ENCODE results near the gene PAPSS2. TPM values are rescaled to one million over a fixed set of nuclear protein-coding genes. Genes with fewer than 3 reads are reported as not detected.
A peak's percentile ranks its signal among the peaks of the same experiment; 100 is the strongest.

The PAPSS2 gene
- total and polyA plus RNA-seq, 4 donors: 19.8 to 57.2 (median 31.5) TPM

DNA sequence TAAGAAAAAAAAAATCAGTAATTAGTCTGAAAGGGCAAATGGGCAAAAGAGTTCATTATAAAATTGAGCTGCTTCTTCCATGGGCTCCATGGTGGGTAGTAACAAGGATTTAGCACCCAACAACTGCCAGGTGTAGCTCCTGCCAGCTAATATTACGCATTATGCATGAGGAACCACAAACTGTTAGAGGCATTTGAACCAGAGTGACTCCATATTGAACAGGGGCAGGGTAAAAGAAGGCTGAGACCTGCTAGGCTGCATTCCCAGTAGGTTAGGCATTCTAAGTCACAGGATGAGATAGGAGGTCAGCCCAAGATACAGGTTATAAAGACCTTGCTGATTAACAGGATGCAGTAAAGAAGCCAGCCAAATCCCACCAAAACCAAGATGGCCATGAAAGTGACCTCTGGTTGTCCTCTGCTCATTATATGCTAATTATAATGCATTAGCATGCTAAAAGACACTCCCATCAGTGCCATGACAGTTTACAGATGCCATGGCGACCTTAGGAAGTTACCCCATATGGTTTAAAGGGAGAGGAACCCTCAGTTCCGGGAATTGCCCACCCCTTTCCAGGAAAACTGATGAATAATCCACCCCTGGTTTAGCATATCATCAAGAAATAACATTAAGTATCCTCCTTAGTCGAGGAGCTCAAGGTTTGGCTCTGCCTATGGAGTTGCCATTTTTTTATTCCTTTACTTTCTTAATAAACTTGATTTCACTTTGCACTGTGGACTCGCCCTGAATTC lies 8.7 kb upstream of the PAPSS2 start:
- H3K27me3 ChIP-seq (ENCODE audit: control insufficient read depth in 1 of 2, insufficient read depth in 2 of 2, low read length in 1 of 2): no peaks in the 10 kb centered on the region
- no peak overlapping the region for H3K4me3 ChIP-seq (ENCODE audit: low read length in 2 of 2)
- WGBS, 2 donors: 86 to 95% methylated on average over 5 of the region's 5 CpGs
- ATAC-seq (ENCODE audit: low FRiP score): no peak
- DNase-seq: no peak
- intact Hi-C loops (cut with DNase I): loop anchor here in 1 of 2 donors (10.0 kb wide), 1 partner anchor 116 kb away; no protein-coding TSS in a partner anchor
- no peaks in the 10 kb centered on the region for H3K4me1 ChIP-seq (ENCODE audit: control insufficient read depth in 1 of 2, insufficient read depth in 2 of 2, low read length in 2 of 2)
- H3K9me3 ChIP-seq (ENCODE audit: control insufficient read depth, low read length): no peaks in the 10 kb centered on the region
- H3K27ac ChIP-seq (ENCODE audit: low read depth in 1 of 2, low read length in 2 of 2): no peak overlapping the region
- no peaks in the 10 kb centered on the region for H3K36me3 ChIP-seq (ENCODE audit: control insufficient read depth in 1 of 2, insufficient read depth in 2 of 2, low read length in 1 of 2)

- no peaks in the 10 kb centered on the region for H3K4me1 ChIP-seq (ENCODE audit: control insufficient read depth in 1 of 2, insufficient read depth in 2 of 2, low read length in 2 of 2)
- no peaks in the 10 kb centered on the region for H3K27me3 ChIP-seq (ENCODE audit: control insufficient read depth in 1 of 2, insufficient read depth in 2 of 2, low read length in 1 of 2)
- H3K4me3 ChIP-seq (ENCODE audit: low read length in 2 of 2): no peak overlapping the region
- intact Hi-C loops (cut with DNase I): loop anchor here in 1 of 2 donors (10.0 kb wide), 1 partner anchor 117 kb away; no protein-coding TSS in a partner anchor
- H3K27ac ChIP-seq (ENCODE audit: low read depth in 1 of 2, low read length in 2 of 2): no peak overlapping the region
- no peaks in the 10 kb centered on the region for H3K36me3 ChIP-seq (ENCODE audit: control insufficient read depth in 1 of 2, insufficient read depth in 2 of 2, low read length in 1 of 2)
- WGBS, 2 donors: 72% methylated on average over 6 of the region's 6 CpGs
- no peak for DNase-seq
- no peak for ATAC-seq (ENCODE audit: low FRiP score)
- no peaks in the 10 kb centered on the region for H3K9me3 ChIP-seq (ENCODE audit: control insufficient read depth, low read length)
These were observed 7.9 kb upstream of the PAPSS2 start for GRCh38 chr10:87651801-87652200.

GRCh38 chr10:87652261-87652660 lies 7.4 kb upstream of the PAPSS2 start:
- Histone ChIP-seq H3K4me1 (ENCODE audit: control insufficient read depth in 1 of 2, insufficient read depth in 2 of 2, low read length in 2 of 2) (no peaks in the 10 kb centered on the region), H3K4me3 (ENCODE audit: low read length in 2 of 2) (no peak overlapping the region), H3K27me3 (ENCODE audit: control insufficient read depth in 1 of 2, insufficient read depth in 2 of 2, low read length in 1 of 2) (no peaks in the 10 kb centered on the region), H3K36me3 (ENCODE audit: control insufficient read depth in 1 of 2, insufficient read depth in 2 of 2, low read length in 1 of 2) (no peaks in the 10 kb centered on the region), H3K9me3 (ENCODE audit: control insufficient read depth, low read length) (no peaks in the 10 kb centered on the region), H3K27ac (ENCODE audit: low read depth in 1 of 2, low read length in 2 of 2) (no peak overlapping the region)
- 97 to 98% methylated on average over 1 of the region's 1 CpG for WGBS, 2 donors
- DNase-seq (no peak), ATAC-seq (ENCODE audit: low FRiP score) (no peak)
- intact Hi-C loops (cut with DNase I): loop anchor here in 1 of 2 donors (10.0 kb wide), 1 partner anchor 117 kb away; no protein-coding TSS in a partner anchor

- intact Hi-C loops (cut with DNase I): loop anchor here in 1 of 2 donors (10.0 kb wide), 1 partner anchor 119 kb away; no protein-coding TSS in a partner anchor
- H3K36me3 ChIP-seq (ENCODE audit: control insufficient read depth in 1 of 2, insufficient read depth in 2 of 2, low read length in 1 of 2): no peaks in the 10 kb centered on the region
- no peak for ATAC-seq (ENCODE audit: low FRiP score)
- no peaks in the 10 kb centered on the region for H3K27me3 ChIP-seq (ENCODE audit: control insufficient read depth in 1 of 2, insufficient read depth in 2 of 2, low read length in 1 of 2)
- no peaks in the 10 kb centered on the region for H3K9me3 ChIP-seq (ENCODE audit: control insufficient read depth, low read length)
- no peak for DNase-seq
- H3K4me1 ChIP-seq (ENCODE audit: control insufficient read depth in 1 of 2, insufficient read depth in 2 of 2, low read length in 2 of 2): no peaks in the 10 kb centered on the region
- WGBS, 2 donors: 63 to 87% methylated on average over 1 of the region's 1 CpG
- no peak overlapping the region for H3K27ac ChIP-seq (ENCODE audit: low read depth in 1 of 2, low read length in 2 of 2)
- H3K4me3 ChIP-seq (ENCODE audit: low read length in 2 of 2): no peak overlapping the region
These were observed 5.5 kb upstream of the PAPSS2 start for GRCh38 chr10:87654212-87654611.

GRCh38 chr10:87656431-87657072 lies 3.1 kb upstream of the PAPSS2 start:
- DNase-seq: no peak
- H3K27ac ChIP-seq (ENCODE audit: low read depth in 1 of 2, low read length in 2 of 2): no peak overlapping the region

GRCh38 chr10:87657371-87657770 lies 2.3 kb upstream of the PAPSS2 start:
- no peak overlapping the region for H3K27ac ChIP-seq (ENCODE audit: low read depth in 1 of 2, low read length in 2 of 2)
- 71 to 79% methylated on average over 5 of the region's 5 CpGs for WGBS, 2 donors
- no peak overlapping the region for H3K4me3 ChIP-seq (ENCODE audit: low read length in 2 of 2)
- no peaks in the 10 kb centered on the region for H3K4me1 ChIP-seq (ENCODE audit: control insufficient read depth in 1 of 2, insufficient read depth in 2 of 2, low read length in 2 of 2)
- no peaks in the 10 kb centered on the region for H3K27me3 ChIP-seq (ENCODE audit: control insufficient read depth in 1 of 2, insufficient read depth in 2 of 2, low read length in 1 of 2)
- ATAC-seq (ENCODE audit: low FRiP score) (no peak), DNase-seq (peak in 1 of 2 donors; percentile 67)
- intact Hi-C loops (cut with DNase I): loop anchor here (2.0 to 10.0 kb wide), 4 partner anchors 77 to 125 kb away; no protein-coding TSS in a partner anchor
- no peaks in the 10 kb centered on the region for H3K36me3 ChIP-seq (ENCODE audit: control insufficient read depth in 1 of 2, insufficient read depth in 2 of 2, low read length in 1 of 2)
- H3K9me3 ChIP-seq (ENCODE audit: control insufficient read depth, low read length): no peaks in the 10 kb centered on the region

More at GRCh38 chr10:87656431-87657072, 3.1 kb upstream of the PAPSS2 start:
- H3K36me3 ChIP-seq (ENCODE audit: control insufficient read depth in 1 of 2, insufficient read depth in 2 of 2, low read length in 1 of 2): no peaks in the 10 kb centered on the region
- intact Hi-C loops (cut with DNase I): loop anchor here (2.0 to 10.0 kb wide), 4 partner anchors 78 to 124 kb away; no protein-coding TSS in a partner anchor
- no peaks in the 10 kb centered on the region for H3K27me3 ChIP-seq (ENCODE audit: control insufficient read depth in 1 of 2, insufficient read depth in 2 of 2, low read length in 1 of 2)
- H3K4me1 ChIP-seq (ENCODE audit: control insufficient read depth in 1 of 2, insufficient read depth in 2 of 2, low read length in 2 of 2): no peaks in the 10 kb centered on the region
- no peak overlapping the region for H3K4me3 ChIP-seq (ENCODE audit: low read length in 2 of 2)
- ATAC-seq (ENCODE audit: low FRiP score): no peak
- 47 to 48% methylated on average over 4 of the region's 4 CpGs for WGBS, 2 donors
- H3K9me3 ChIP-seq (ENCODE audit: control insufficient read depth, low read length): no peaks in the 10 kb centered on the region

GRCh38 chr10:87658321-87658795 lies 1.3 kb upstream of the PAPSS2 start:
- Histone ChIP-seq H3K4me1 (ENCODE audit: control insufficient read depth in 1 of 2, insufficient read depth in 2 of 2, low read length in 2 of 2) (no peaks in the 10 kb centered on the region), H3K9me3 (ENCODE audit: control insufficient read depth, low read length) (no peaks in the 10 kb centered on the region), H3K27me3 (ENCODE audit: control insufficient read depth in 1 of 2, insufficient read depth in 2 of 2, low read length in 1 of 2) (no peaks in the 10 kb centered on the region), H3K36me3 (ENCODE audit: control insufficient read depth in 1 of 2, insufficient read depth in 2 of 2, low read length in 1 of 2) (no peaks in the 10 kb centered on the region), H3K27ac (ENCODE audit: low read depth in 1 of 2, low read length in 2 of 2) (no peak overlapping the region), H3K4me3 (ENCODE audit: low read length in 2 of 2) (no peak overlapping the region)
- WGBS, 2 donors: 81 to 83% methylated on average over 5 of the region's 5 CpGs
- DNase-seq (no peak), ATAC-seq (ENCODE audit: low FRiP score) (no peak)
- intact Hi-C loops (cut with DNase I): loop anchor here (5.0 to 10.0 kb wide), 3 partner anchors 79 to 126 kb away; no protein-coding TSS in a partner anchor

GRCh38 chr10:87658858-87659555 lies 671 bp upstream of the PAPSS2 start:
- H3K36me3 ChIP-seq (ENCODE audit: control insufficient read depth in 1 of 2, insufficient read depth in 2 of 2, low read length in 1 of 2): no peaks in the 10 kb centered on the region
- no peaks in the 10 kb centered on the region for H3K4me1 ChIP-seq (ENCODE audit: control insufficient read depth in 1 of 2, insufficient read depth in 2 of 2, low read length in 2 of 2)
- DNase-seq (no peak), ATAC-seq (ENCODE audit: low FRiP score) (peak; percentile 15)
- H3K27ac ChIP-seq (ENCODE audit: low read depth in 1 of 2, low read length in 2 of 2): no peak overlapping the region
- WGBS, 2 donors: 68 to 74% methylated on average over 15 of the region's 15 CpGs
- no peaks in the 10 kb centered on the region for H3K9me3 ChIP-seq (ENCODE audit: control insufficient read depth, low read length)
- H3K4me3 ChIP-seq (ENCODE audit: low read length in 2 of 2): peak overlapping the region; percentile 40 to 76
- no peaks in the 10 kb centered on the region for H3K27me3 ChIP-seq (ENCODE audit: control insufficient read depth in 1 of 2, insufficient read depth in 2 of 2, low read length in 1 of 2)
- intact Hi-C loops (cut with DNase I): loop anchor here (5.0 to 10.0 kb wide), 3 partner anchors 78 to 127 kb away; no protein-coding TSS in a partner anchor
